PFSK-1 (cell line): ENCODE results near the gene ABCF3.

ENCODE experiments used
- FOXP2 ChIP-seq: optimal IDR thresholded peaks from 2 replicates; pipeline ENCODE3; 2011; ENCODE audit warnings: borderline replicate concordance, control low read depth, inconsistent platforms; ENCODE audit not compliant: insufficient read depth; ENCODE audit errors: extremely low read length, extremely low read depth
- POLR2AphosphoS5 ChIP-seq: IDR thresholded peaks from 2 replicates; pipeline ENCODE4 v1.6.1; 2012; ENCODE audit warnings: low read depth, mild to moderate bottlenecking, control low read depth, low read length, moderate library complexity
- REST ChIP-seq, 2 experiments: IDR thresholded peaks; 2 replicates each; pipeline versions ENCODE4 v1.6.1 to v1.8.0; 2011 to 2012; ENCODE audit warnings: low read depth in 2 of 2, low read length in 2 of 2, control low read depth in 1 of 2, inconsistent platforms in 1 of 2, mild to moderate bottlenecking in 1 of 2, moderate library complexity in 1 of 2; ENCODE audit not compliant: insufficient read depth in 1 of 2
- SIN3A ChIP-seq: IDR thresholded peaks from 2 replicates; pipeline ENCODE4 v1.6.1; 2012; ENCODE audit warnings: mild to moderate bottlenecking, low read length, moderate library complexity, borderline replicate concordance; ENCODE audit not compliant: insufficient read depth
- TAF1 ChIP-seq: IDR thresholded peaks from 2 replicates; pipeline ENCODE4 v1.6.1; 2012; ENCODE audit warnings: low read length, control low read depth, borderline replicate concordance; ENCODE audit not compliant: insufficient read depth

The ABCF3 gene

GRCh38 chr3:184177767-184178306, 8.2 kb upstream of the ABCF3 start:
- TF ChIP-seq REST (IDR thresholded peaks at IDR 0.05; ENCODE audit: insufficient read depth in 1 of 2, low read depth in 2 of 2, low read length in 2 of 2), result no peak
- no peak for TF ChIP-seq FOXP2
- no peak for TF ChIP-seq POLR2AphosphoS5
- no peak for TF ChIP-seq TAF1
- no peak for TF ChIP-seq SIN3A

GRCh38 chr3:184178521-184179138, 7.4 kb upstream of the ABCF3 start:
- TF ChIP-seq POLR2AphosphoS5 (no peak), TAF1 (no peak), FOXP2 (no peak), SIN3A (no peak), REST (IDR thresholded peaks at IDR 0.05; ENCODE audit: insufficient read depth in 1 of 2, low read depth in 2 of 2, low read length in 2 of 2) (no peak)

GRCh38 chr3:184180165-184180564, 5.8 kb upstream of the ABCF3 start:
- no peak for TF ChIP-seq SIN3A
- no peak for TF ChIP-seq TAF1
- TF ChIP-seq REST (IDR thresholded peaks at IDR 0.05; ENCODE audit: insufficient read depth in 1 of 2, low read depth in 2 of 2, low read length in 2 of 2), result no peak

GRCh38 chr3:184181596-184181995, 4.4 kb upstream of the ABCF3 start:
- TF ChIP-seq SIN3A (no peak), TAF1 (no peak), REST (IDR thresholded peaks at IDR 0.05; ENCODE audit: insufficient read depth in 1 of 2, low read depth in 2 of 2, low read length in 2 of 2) (no peak), POLR2AphosphoS5 (no peak), FOXP2 (no peak)

GRCh38 chr3:184183679-184184078, 2.3 kb upstream of the ABCF3 start:
- no peak for TF ChIP-seq POLR2AphosphoS5
